Caco-2 (cell line): ENCODE measurements around the gene ZSWIM5. TPM values are rescaled to one million over a fixed set of nuclear protein-coding genes. Genes with fewer than 3 reads are reported as not detected.
"Not testable (repeated sequence)": the region's sequence is repeated elsewhere in the genome, so short reads cannot be mapped to it uniquely, and the experiment has no call there.

Experiments
- BruUV-seq: library from RNA; stranded (reverse); fragments of 400-500 nt; replicated peaks from 2 replicates; lab custom pipeline; 2021; lab: Mats Ljungman, UMichigan
- CTCF ChIA-PET: fragments of 300-600 bp; sonication (Branson Sonifier 250); formaldehyde crosslinking; loops from one replicate; lab custom pipeline; 2022; ENCODE audit warnings: antibody characterized with exemption; lab: Charles Lee
- POLR2A ChIA-PET: fragments of 300-600 bp; sonication (Branson Sonifier 250); formaldehyde crosslinking; loops from one replicate; lab custom pipeline; 2022; ENCODE audit warnings: antibody characterized with exemption; lab: Charles Lee
- DNase-seq, 2 experiments: peaks; one replicate each; pipeline versions ENCODE4 v3.0.0 to v3.0.0-alpha.2; 2020 to 2022
- H3K27me3 ChIP-seq: replicated peaks from 2 replicates; pipeline ENCODE4 v1.6.0; 2011; ENCODE audit warnings: low read length; ENCODE audit not compliant: control insufficient read depth, insufficient read depth
- H3K36me3 ChIP-seq: 2 replicates; pipeline ENCODE4 v1.5.1; 2011; ENCODE audit warnings: low read length; ENCODE audit not compliant: control insufficient read depth, insufficient read depth
- H3K4me1 ChIP-seq: fragments of 250-450 bp; sonication (Bioruptor Pico); 2 replicates; pipeline ENCODE4 v1.5.1; 2020; ENCODE audit warnings: mild to moderate bottlenecking
- H3K4me3 ChIP-seq: 2 replicates; pipeline ENCODE4 v1.5.1; 2011; ENCODE audit warnings: low read depth, mild to moderate bottlenecking, control low read depth, low read length
- H3K9me3 ChIP-seq: fragments of 250-450 bp; sonication (Bioruptor Pico); 2 replicates; pipeline ENCODE4 v1.5.1; 2020; ENCODE audit warnings: mild to moderate bottlenecking, moderate library complexity
- H3K27ac Mint-ChIP-seq: one replicate; pipeline ENCODE4 v1.8.0; 2022; ENCODE audit warnings: mixed read lengths; ENCODE audit not compliant: unreplicated experiment
- H3K27me3 Mint-ChIP-seq: one replicate; pipeline ENCODE4 v1.8.0; 2022; ENCODE audit warnings: mixed read lengths; ENCODE audit not compliant: insufficient read depth, unreplicated experiment
- H3K36me3 Mint-ChIP-seq: one replicate; pipeline ENCODE4 v1.8.0; 2022; ENCODE audit warnings: mild to moderate bottlenecking, mixed read lengths; ENCODE audit not compliant: insufficient read depth, unreplicated experiment
- H3K4me1 Mint-ChIP-seq: one replicate; pipeline ENCODE4 v1.8.0; 2022; ENCODE audit warnings: low read depth, mixed read lengths; ENCODE audit not compliant: unreplicated experiment
- H3K4me3 Mint-ChIP-seq: one replicate; pipeline ENCODE4 v1.8.0; 2022; ENCODE audit warnings: mild to moderate bottlenecking, moderate library complexity, mixed read lengths; ENCODE audit not compliant: unreplicated experiment
- H3K9me3 Mint-ChIP-seq: one replicate; pipeline ENCODE4 v1.8.0; 2022; ENCODE audit warnings: mixed read lengths; ENCODE audit not compliant: unreplicated experiment
- CTCF ChIP-seq, 2 experiments: fragments of 200-600 bp in 1 of 2; IDR thresholded peaks; 1 replicate in 1 of 2; 2 replicates in 1 of 2; pipeline versions ENCODE4 v1.5.1 to v1.8.0; 2011 to 2022; ENCODE audit warnings: antibody characterized with exemption in 1 of 2, control low read depth in 1 of 2, inconsistent platforms in 1 of 2, low read depth in 1 of 2, low read length in 1 of 2, mild to moderate bottlenecking in 1 of 2, moderate library complexity in 1 of 2; ENCODE audit not compliant: insufficient read depth in 1 of 2, severe bottlenecking in 1 of 2, unreplicated experiment in 1 of 2
- intact Hi-C: fragments of 100-400 bp; cut with micrococcal nuclease; formaldehyde crosslinking; loops from one replicate; pipeline ENCODE4 v1.10.0; 2022; ENCODE audit not compliant: unreplicated experiment
- total RNA-seq: library from RNA; stranded (reverse); gene quantifications from 2 replicates; pipeline ENCODE4 v1.2.3, GENCODE V29; 2022

ZSWIM5 gene
- total RNA-seq, 1 experiment from 2014 or later, result 0.54 TPM

GRCh38 chr1:45136984-45137383 is 69.4 kb downstream of the ZSWIM5 start:
- no TSS peak for BruUV-seq
- POLR2A ChIA-PET, result no interaction called here
- no peak for TF ChIP-seq CTCF (IDR thresholded peaks at IDR 0.05; ENCODE audit: insufficient read depth in 1 of 2, low read depth in 1 of 2, low read length in 1 of 2, severe bottlenecking in 1 of 2, unreplicated experiment in 1 of 2)
- Mint-ChIP-seq H3K4me3 (no peak overlapping the region), H3K36me3 (no peaks in the 10 kb centered on the region), H3K4me1 (peaks cover 6% of the 10 kb centered on the region), H3K27me3 (no peaks in the 10 kb centered on the region), H3K9me3 (no peaks in the 10 kb centered on the region), H3K27ac (no peak overlapping the region)
- CTCF ChIA-PET, result no interaction called here
- no peaks in the 10 kb centered on the region for H3K36me3 ChIP-seq
- no peaks in the 10 kb centered on the region for H3K27me3 ChIP-seq
- H3K4me1 ChIP-seq, result no peaks in the 10 kb centered on the region
- H3K9me3 ChIP-seq, result no peaks in the 10 kb centered on the region
- no peak for DNase-seq
- H3K4me3 ChIP-seq, result no peak overlapping the region
- intact Hi-C loops, result no loop called here

- BruUV-seq, result no TSS peak
Observed at GRCh38 chr1:45135316-45135715, 71.1 kb downstream of the ZSWIM5 start.

GRCh38 chr1:45134461-45134873 is 71.9 kb downstream of the ZSWIM5 start:
- H3K27ac Mint-ChIP-seq, result no peak overlapping the region
- DNase-seq, result no peak
- H3K27me3 Mint-ChIP-seq, result no peaks in the 10 kb centered on the region
- H3K36me3 Mint-ChIP-seq, result no peaks in the 10 kb centered on the region
- no peaks in the 10 kb centered on the region for H3K9me3 Mint-ChIP-seq
- no peaks in the 10 kb centered on the region for H3K4me1 ChIP-seq
- H3K9me3 ChIP-seq, result no peaks in the 10 kb centered on the region
- peaks cover 6% of the 10 kb centered on the region for H3K4me1 Mint-ChIP-seq
- H3K4me3 Mint-ChIP-seq, result no peak overlapping the region
- H3K4me3 ChIP-seq, result no peak overlapping the region
- H3K27me3 ChIP-seq, result no peaks in the 10 kb centered on the region
- ChIA-PET POLR2A (no interaction called here), CTCF (no interaction called here)
- intact Hi-C loops, result no loop called here
- BruUV-seq, result no TSS peak
- no peak for TF ChIP-seq CTCF (IDR thresholded peaks at IDR 0.05; ENCODE audit: insufficient read depth in 1 of 2, low read depth in 1 of 2, low read length in 1 of 2, severe bottlenecking in 1 of 2, unreplicated experiment in 1 of 2)
- no peaks in the 10 kb centered on the region for H3K36me3 ChIP-seq

More at GRCh38 chr1:45135316-45135715, 71.1 kb downstream of the ZSWIM5 start:
- DNase-seq, result no peak
- no peak overlapping the region for H3K27ac Mint-ChIP-seq
- peaks cover 6% of the 10 kb centered on the region for H3K4me1 Mint-ChIP-seq
- H3K27me3 Mint-ChIP-seq, result no peaks in the 10 kb centered on the region
- no peaks in the 10 kb centered on the region for H3K36me3 ChIP-seq
- no peaks in the 10 kb centered on the region for H3K9me3 Mint-ChIP-seq
- CTCF ChIA-PET, result no interaction called here
- H3K27me3 ChIP-seq, result no peaks in the 10 kb centered on the region
- no peaks in the 10 kb centered on the region for H3K9me3 ChIP-seq
- POLR2A ChIA-PET, result no interaction called here
- TF ChIP-seq CTCF (IDR thresholded peaks at IDR 0.05; ENCODE audit: insufficient read depth in 1 of 2, low read depth in 1 of 2, low read length in 1 of 2, severe bottlenecking in 1 of 2, unreplicated experiment in 1 of 2), result no peak
- intact Hi-C loops, result no loop called here
- H3K36me3 Mint-ChIP-seq, result no peaks in the 10 kb centered on the region
- H3K4me3 ChIP-seq, result no peak overlapping the region
- H3K4me1 ChIP-seq, result no peaks in the 10 kb centered on the region
- H3K4me3 Mint-ChIP-seq, result no peak overlapping the region

- H3K4me3 Mint-ChIP-seq, CTCF ChIA-PET, H3K27ac Mint-ChIP-seq, H3K4me1 Mint-ChIP-seq, intact Hi-C loops, DNase-seq, H3K4me3 ChIP-seq, H3K27me3 Mint-ChIP-seq, H3K9me3 Mint-ChIP-seq, H3K4me1 ChIP-seq, H3K36me3 Mint-ChIP-seq, BruUV-seq, H3K36me3 ChIP-seq, POLR2A ChIA-PET, H3K9me3 ChIP-seq, H3K27me3 ChIP-seq: not testable (repeated sequence)
Observed at GRCh38 chr1:45132719-45133118, 73.7 kb downstream of the ZSWIM5 start.
